PC-3 (cell line): ENCODE results near the gene BMP7. TPM values are rescaled to one million over a fixed set of nuclear protein-coding genes. Genes with fewer than 3 reads are reported as not detected.

Experiments
- ATAC-seq: fragments of 200-7000 bp; cut with Tn5 transposase; 2 replicates; pipeline ENCODE4 v1.9.1; 2020; ENCODE audit warnings: mild to moderate bottlenecking, moderate library complexity
- BruUV-seq: library from RNA; stranded (reverse); fragments of 400-500 nt; replicated peaks from 2 replicates; lab custom pipeline; 2021; lab: Mats Ljungman, UMichigan
- CTCF ChIA-PET: fragments of 300-600 bp; sonication (Branson Sonifier 250); formaldehyde crosslinking; loops from one replicate; lab custom pipeline; 2022; ENCODE audit warnings: antibody characterized with exemption; lab: Charles Lee
- POLR2A ChIA-PET: fragments of 300-600 bp; sonication (Branson Sonifier 250); formaldehyde crosslinking; loops from one replicate; lab custom pipeline; 2022; ENCODE audit warnings: antibody characterized with exemption; ENCODE audit not compliant: unreplicated experiment; lab: Charles Lee
- DNase-seq: peaks from one replicate; pipeline ENCODE4 v3.0.0-alpha.2; 2015
- H2AFZ ChIP-seq: fragments of 300-600 bp; sonication (generic); 2 replicates; pipeline ENCODE4 v1.6.0; 2016; ENCODE audit warnings: antibody characterized with exemption, low read length
- H3F3A ChIP-seq: fragments of 300-600 bp; sonication (generic); one replicate; pipeline ENCODE4 v1.6.0; 2017; ENCODE audit warnings: antibody characterized with exemption, low read length, control low read depth, mild to moderate bottlenecking; ENCODE audit not compliant: unreplicated experiment
- H3K27ac ChIP-seq: fragments of 300-600 bp; sonication (generic); 2 replicates; pipeline ENCODE4 v1.5.1; 2016; ENCODE audit warnings: mild to moderate bottlenecking, low read length
- H3K27me3 ChIP-seq: fragments of 300-600 bp; sonication (generic); 2 replicates; pipeline ENCODE4 v1.6.1; 2016; ENCODE audit warnings: low read length, mixed read lengths
- H3K36me3 ChIP-seq: fragments of 300-600 bp; sonication (generic); 2 replicates; pipeline ENCODE4 v1.6.1; 2016; ENCODE audit warnings: low read depth, mixed run types, low read length, mixed read lengths
- H3K4me1 ChIP-seq: fragments of 300-600 bp; sonication (generic); 2 replicates; pipeline ENCODE4 v1.5.1; 2016; ENCODE audit warnings: low read length; ENCODE audit not compliant: insufficient read depth
- H3K4me2 ChIP-seq: fragments of 300-600 bp; sonication (generic); 2 replicates; pipeline ENCODE4 v1.6.0; 2016; ENCODE audit warnings: low read length
- H3K4me3 ChIP-seq: fragments of 300-600 bp; sonication (generic); 2 replicates; pipeline ENCODE4 v1.5.1; 2016; ENCODE audit warnings: mild to moderate bottlenecking, low read length, mixed read lengths
- H3K79me2 ChIP-seq: fragments of 300-600 bp; sonication (generic); 2 replicates; pipeline ENCODE4 v1.6.1; 2017; ENCODE audit warnings: low read length, mixed read lengths
- H3K9ac ChIP-seq: fragments of 300-600 bp; sonication (generic); 2 replicates; pipeline ENCODE4 v1.6.0; 2016; ENCODE audit warnings: mild to moderate bottlenecking, low read length
- H3K9me2 ChIP-seq: fragments of 300-600 bp; sonication (generic); replicated peaks from 2 replicates; pipeline ENCODE4 v1.6.1; 2016; ENCODE audit warnings: mixed run types, low read length, mixed read lengths
- H3K9me3 ChIP-seq: fragments of 300-600 bp; sonication (generic); 2 replicates; pipeline ENCODE4 v1.6.1; 2016; ENCODE audit warnings: low read length, mixed read lengths
- H4K20me1 ChIP-seq: fragments of 300-600 bp; sonication (generic); 2 replicates; pipeline ENCODE4 v1.6.1; 2016; ENCODE audit warnings: low read length, mixed read lengths
- EZH2 ChIP-seq: fragments of 300-600 bp; sonication (generic); IDR thresholded peaks from one replicate; pipeline ENCODE4 v1.6.1; 2017; ENCODE audit warnings: antibody characterized with exemption, mild to moderate bottlenecking, low read length; ENCODE audit not compliant: unreplicated experiment
- EZH2phosphoT487 ChIP-seq: fragments of 300-600 bp; sonication (generic); IDR thresholded peaks from 2 replicates; pipeline ENCODE4 v1.6.1; 2018; ENCODE audit warnings: mild to moderate bottlenecking, antibody characterized with exemption, low read length, borderline replicate concordance
- intact Hi-C: fragments of 100-400 bp; cut with micrococcal nuclease; formaldehyde crosslinking; loops from 2 replicates; pipeline ENCODE4 v1.9.0; 2023
- total RNA-seq: library from RNA; depleted of rRNA; stranded (reverse); fragments of >200 nt; gene quantifications from 2 replicates; pipeline ENCODE4 v1.2.3, GENCODE V29; 2014
- TF ChIP-seq, protein P1 (sequence below): fragments of 300-600 bp; sonication (generic); conservative IDR thresholded peaks from 2 replicates; pipeline ENCODE4 v1.5.1; 2017; ENCODE audit warnings: antibody characterized with exemption, low read depth, mild to moderate bottlenecking, low read length

Gene BMP7
- total RNA-seq, 1 experiment from 2014 or later = not detected

DNA sequence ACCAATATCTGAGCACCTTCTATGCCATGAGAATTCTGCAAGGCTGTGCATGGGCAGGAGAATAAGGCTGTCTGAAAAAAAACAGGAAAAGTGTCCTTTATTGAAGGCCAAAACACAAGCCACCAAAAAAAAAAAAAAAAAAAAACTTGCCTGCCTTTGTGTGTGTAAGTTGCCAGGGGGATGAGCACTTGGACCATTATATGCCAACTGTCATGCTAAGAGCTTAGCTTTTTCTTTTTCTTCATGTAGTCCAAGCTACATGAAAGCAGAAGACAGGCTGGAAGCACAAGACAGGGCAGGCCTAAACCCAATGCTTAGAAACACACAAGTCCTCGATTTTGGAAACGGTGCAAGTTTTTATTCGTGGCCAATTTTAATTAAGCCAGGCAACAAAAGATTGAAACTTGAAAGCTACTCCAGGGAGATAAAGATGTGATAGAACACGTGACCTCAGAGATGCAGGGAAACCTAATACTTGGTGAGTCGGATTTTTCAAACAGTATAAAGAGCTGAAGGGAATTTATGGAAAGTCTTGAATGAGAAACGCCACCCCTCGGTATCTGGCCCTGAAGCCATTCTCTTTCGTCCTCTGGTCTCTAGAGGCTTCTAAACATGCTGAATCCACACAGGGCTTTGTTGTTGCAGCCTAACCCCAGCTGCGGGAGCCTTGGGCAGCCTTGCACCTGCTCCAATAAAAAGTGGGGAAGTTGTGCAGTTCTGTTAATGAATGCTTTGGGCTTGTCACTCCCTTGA lies 8.6 kb downstream of the BMP7 start:
- H3K9me2 ChIP-seq = no peaks in the 10 kb centered on the region
- H4K20me1 ChIP-seq = no peaks in the 10 kb centered on the region
- H3K79me2 ChIP-seq = no peaks in the 10 kb centered on the region
- POLR2A ChIA-PET = no interaction called here
- no peaks in the 10 kb centered on the region for H3K4me1 ChIP-seq
- ATAC-seq (no peak), DNase-seq (no peak)
- no peak overlapping the region for H3K4me2 ChIP-seq
- no peak overlapping the region for H3K9ac ChIP-seq
- H3K4me3 ChIP-seq = no peak overlapping the region
- H3K27me3 ChIP-seq = peaks cover 75% of the 10 kb centered on the region
- H3K36me3 ChIP-seq = no peaks in the 10 kb centered on the region
- intact Hi-C loops = no loop called here
- no peak overlapping the region for H2AFZ ChIP-seq
- no peaks in the 10 kb centered on the region for H3F3A ChIP-seq
- H3K27ac ChIP-seq = no peak overlapping the region
- no peaks in the 10 kb centered on the region for H3K9me3 ChIP-seq
- BruUV-seq = no TSS peak
- TF ChIP-seq, protein P1, sequence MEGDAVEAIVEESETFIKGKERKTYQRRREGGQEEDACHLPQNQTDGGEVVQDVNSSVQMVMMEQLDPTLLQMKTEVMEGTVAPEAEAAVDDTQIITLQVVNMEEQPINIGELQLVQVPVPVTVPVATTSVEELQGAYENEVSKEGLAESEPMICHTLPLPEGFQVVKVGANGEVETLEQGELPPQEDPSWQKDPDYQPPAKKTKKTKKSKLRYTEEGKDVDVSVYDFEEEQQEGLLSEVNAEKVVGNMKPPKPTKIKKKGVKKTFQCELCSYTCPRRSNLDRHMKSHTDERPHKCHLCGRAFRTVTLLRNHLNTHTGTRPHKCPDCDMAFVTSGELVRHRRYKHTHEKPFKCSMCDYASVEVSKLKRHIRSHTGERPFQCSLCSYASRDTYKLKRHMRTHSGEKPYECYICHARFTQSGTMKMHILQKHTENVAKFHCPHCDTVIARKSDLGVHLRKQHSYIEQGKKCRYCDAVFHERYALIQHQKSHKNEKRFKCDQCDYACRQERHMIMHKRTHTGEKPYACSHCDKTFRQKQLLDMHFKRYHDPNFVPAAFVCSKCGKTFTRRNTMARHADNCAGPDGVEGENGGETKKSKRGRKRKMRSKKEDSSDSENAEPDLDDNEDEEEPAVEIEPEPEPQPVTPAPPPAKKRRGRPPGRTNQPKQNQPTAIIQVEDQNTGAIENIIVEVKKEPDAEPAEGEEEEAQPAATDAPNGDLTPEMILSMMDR = no peak
- TF ChIP-seq EZH2phosphoT487 = no peak
- TF ChIP-seq EZH2 = no peak
- CTCF ChIA-PET = no interaction called here

DNA sequence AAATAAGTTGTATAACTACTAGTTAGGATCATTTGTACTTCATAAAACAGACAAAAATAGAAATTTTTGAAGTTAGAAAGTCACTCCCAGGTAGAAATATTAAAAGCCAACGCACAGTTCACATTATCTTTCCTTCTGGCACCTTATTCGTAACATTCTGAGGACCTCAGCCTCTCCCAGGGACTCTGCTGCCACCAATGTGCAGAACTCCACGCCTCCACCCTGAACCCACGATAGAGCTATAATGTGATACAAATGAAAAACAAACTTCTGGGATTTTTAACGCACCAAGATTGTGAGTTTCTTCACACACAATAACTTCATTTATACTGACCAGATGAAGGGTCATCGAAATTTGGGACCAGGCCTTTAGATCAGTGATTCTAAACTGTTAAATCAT lies 9.5 kb downstream of the BMP7 start:
- no peaks in the 10 kb centered on the region for H4K20me1 ChIP-seq
- ChIA-PET POLR2A (no interaction called here), CTCF (no interaction called here)
- no peaks in the 10 kb centered on the region for H3K9me3 ChIP-seq
- no peak overlapping the region for H3K9ac ChIP-seq
- TF ChIP-seq EZH2phosphoT487 (no peak), EZH2 (no peak)
- TF ChIP-seq, protein P1 = no peak
- H3K4me2 ChIP-seq = no peak overlapping the region
- H3K4me3 ChIP-seq = no peak overlapping the region
- H3K36me3 ChIP-seq = no peaks in the 10 kb centered on the region
- no TSS peak for BruUV-seq
- H3K4me1 ChIP-seq = no peaks in the 10 kb centered on the region
- ATAC-seq (no peak), DNase-seq (no peak)
- H3K79me2 ChIP-seq = no peaks in the 10 kb centered on the region
- peaks cover 65% of the 10 kb centered on the region for H3K27me3 ChIP-seq
- intact Hi-C loops = no loop called here
- H3K27ac ChIP-seq = no peak overlapping the region
- H3K9me2 ChIP-seq = no peaks in the 10 kb centered on the region
- no peak overlapping the region for H2AFZ ChIP-seq
- no peaks in the 10 kb centered on the region for H3F3A ChIP-seq

DNA sequence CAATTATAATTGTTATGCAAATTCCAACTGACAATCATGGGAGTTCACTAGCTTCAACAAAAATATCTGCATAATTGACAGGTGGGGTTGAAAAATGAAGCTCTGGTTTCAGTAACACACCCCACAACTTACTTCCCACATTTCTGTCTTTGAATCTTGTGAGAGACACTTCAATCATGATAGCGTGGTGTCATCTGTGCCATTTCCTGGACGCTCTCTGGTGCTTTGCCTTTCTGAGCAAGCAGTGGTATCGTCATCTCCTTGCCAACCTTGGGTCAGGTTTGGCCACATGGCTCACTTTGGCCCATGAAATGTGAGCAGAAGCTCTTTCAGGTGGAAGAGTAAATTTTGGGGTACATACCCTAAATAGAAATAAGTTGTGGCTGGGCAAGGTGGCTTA lies 10.2 kb downstream of the BMP7 start:
- H3K4me2 ChIP-seq = no peak overlapping the region
- POLR2A ChIA-PET = no interaction called here
- DNase-seq = no peak
- H3K27ac ChIP-seq = no peak overlapping the region
- intact Hi-C loops = no loop called here
- no peaks in the 10 kb centered on the region for H3F3A ChIP-seq
- TF ChIP-seq EZH2phosphoT487 (no peak), EZH2 (no peak)
- TF ChIP-seq, protein P1 = no peak
- no peak overlapping the region for H3K9ac ChIP-seq
- H3K4me3 ChIP-seq = no peak overlapping the region
- H3K9me2 ChIP-seq = no peaks in the 10 kb centered on the region
- ATAC-seq = no peak
- H3K36me3 ChIP-seq = no peaks in the 10 kb centered on the region
- CTCF ChIA-PET = no interaction called here
- H4K20me1 ChIP-seq = no peaks in the 10 kb centered on the region
- BruUV-seq = no TSS peak
- no peaks in the 10 kb centered on the region for H3K79me2 ChIP-seq
- 0 out of 2 replicates have a peak, but pooled peaks cover 5% of the 10 kb centered on the region for H3K4me1 ChIP-seq
- no peak overlapping the region for H2AFZ ChIP-seq
- H3K9me3 ChIP-seq = no peaks in the 10 kb centered on the region
- peaks cover 58% of the 10 kb centered on the region for H3K27me3 ChIP-seq
